GM12878 (cell line): ENCODE results near the gene KLB. TPM values are rescaled to one million over a fixed set of nuclear protein-coding genes. Genes with fewer than 3 reads are reported as not detected.

Source experiments
- ATAC-seq: fragments of 200-7000 bp; cut with Tn5 transposase; 3 replicates; pipeline ENCODE4 v1.9.1; 2020; ENCODE audit warnings: mild to moderate bottlenecking, moderate library complexity
- BruUV-seq: library from RNA; stranded (reverse); fragments of 400-500 nt; replicated peaks from 2 replicates; lab custom pipeline; 2021; lab: Mats Ljungman, UMichigan
- CTCF ChIA-PET: fragments of 300-600 bp; sonication (Branson Sonifier 250); formaldehyde crosslinking; extraction: SDS; loops from one replicate; lab custom pipeline; 2021; ENCODE audit warnings: inconsistent platforms; lab: Yijun Ruan, JAX
- POLR2A ChIA-PET: fragments of 350-600 bp; formaldehyde crosslinking; extraction: SDS; loops from one replicate; lab custom pipeline; 2021; ENCODE audit warnings: inconsistent platforms; lab: Charles Lee
- RAD21 ChIA-PET: fragments of 300-600 bp; sonication (Branson Sonifier 250); formaldehyde crosslinking; loops from one replicate; lab custom pipeline; 2023; ENCODE audit warnings: antibody characterized with exemption; ENCODE audit not compliant: unreplicated experiment; lab: Charles Lee
- SMC1A ChIA-PET: fragments of 300-600 bp; sonication (Branson Sonifier 250); formaldehyde crosslinking; loops from one replicate; lab custom pipeline; 2023; ENCODE audit not compliant: unreplicated experiment, uncharacterized antibody; lab: Charles Lee
- DNase-seq: peaks from one replicate; pipeline ENCODE4 v3.0.0-alpha.2; 2011; ENCODE audit warnings: low read depth, low spot score
- FAIRE-seq: peaks from 3 replicates; lab custom pipeline; 2011; peaks lifted over from hg19 to GRCh38; lab: Jason Lieb, UNC
- H2AFZ ChIP-seq: 2 replicates; pipeline ENCODE4 v1.6.0; 2011; ENCODE audit warnings: low read depth, low read length, control low read depth; ENCODE audit not compliant: control insufficient read depth
- H3K27ac ChIP-seq: 2 replicates; pipeline ENCODE4 v1.5.1; 2011; ENCODE audit warnings: control low read depth; ENCODE audit not compliant: control insufficient read depth, insufficient read depth
- H3K27me3 ChIP-seq, 2 experiments: replicated peaks in 1 of 2; 2 replicates each; pipeline versions ENCODE4 v1.6.0 to v1.6.1; 2011; ENCODE audit warnings: low read length in 1 of 2; ENCODE audit not compliant: control insufficient read depth in 2 of 2, insufficient read depth in 2 of 2
- H3K36me3 ChIP-seq, 2 experiments: 2 replicates each; pipeline ENCODE4 v1.5.1; 2011; ENCODE audit warnings: low read length in 1 of 2; ENCODE audit not compliant: control insufficient read depth in 2 of 2, insufficient read depth in 2 of 2
- H3K4me1 ChIP-seq: 2 replicates; pipeline ENCODE4 v1.6.1; 2011; ENCODE audit warnings: mild to moderate bottlenecking, low read length, moderate library complexity, mixed read lengths; ENCODE audit not compliant: control insufficient read depth, insufficient read depth
- H3K4me2 ChIP-seq: 2 replicates; pipeline ENCODE4 v1.6.0; 2011; ENCODE audit warnings: control low read depth; ENCODE audit not compliant: control insufficient read depth, insufficient read depth
- H3K4me3 ChIP-seq: fragments of 200-600 bp; sonication (generic); 2 replicates; pipeline ENCODE4 v1.5.1; 2016
- H3K79me2 ChIP-seq: 2 replicates; pipeline ENCODE4 v1.6.0; 2011; ENCODE audit warnings: low read length; ENCODE audit not compliant: control insufficient read depth, insufficient read depth
- H3K9ac ChIP-seq: 2 replicates; pipeline ENCODE4 v1.8.0; 2011; ENCODE audit warnings: low read length, control low read depth, mixed read lengths; ENCODE audit not compliant: control insufficient read depth, insufficient read depth
- H3K9me3 ChIP-seq: replicated peaks from 3 replicates; pipeline ENCODE4 v1.5.1; 2011; ENCODE audit warnings: mild to moderate bottlenecking, low read length; ENCODE audit not compliant: control insufficient read depth, insufficient read depth
- H4K20me1 ChIP-seq: 2 replicates; pipeline ENCODE4 v1.6.0; 2011; ENCODE audit not compliant: control insufficient read depth, insufficient read depth
- BRCA1 ChIP-seq: IDR thresholded peaks from 2 replicates; pipeline ENCODE4 v1.6.1; 2011; ENCODE audit warnings: low read depth, low read length, improper control_type of control experiment
- HDGF ChIP-seq: fragments of 450-650 bp; IDR thresholded peaks from 2 replicates; pipeline ENCODE4 v1.6.1; 2016; ENCODE audit warnings: antibody characterized with exemption
- MTA2 ChIP-seq: fragments of 450-650 bp; IDR thresholded peaks from 2 replicates; pipeline ENCODE4 v1.6.1; 2016; ENCODE audit warnings: low read depth, mild to moderate bottlenecking, moderate library complexity
- MYC ChIP-seq: IDR thresholded peaks from 2 replicates; pipeline ENCODE4 v1.6.1; 2011; ENCODE audit warnings: mild to moderate bottlenecking, low read length, moderate library complexity, inconsistent platforms; ENCODE audit not compliant: insufficient read depth, insufficient replicate concordance, insufficient read length, severe bottlenecking
- NFXL1 ChIP-seq: fragments of 450-650 bp; IDR thresholded peaks from 2 replicates; pipeline ENCODE4 v1.6.1; 2017; ENCODE audit warnings: antibody characterized with exemption, mild to moderate bottlenecking, borderline replicate concordance
- NR2C2 ChIP-seq: IDR thresholded peaks from 2 replicates; pipeline ENCODE4 v1.6.1; 2011; ENCODE audit warnings: borderline replicate concordance, low read depth; ENCODE audit not compliant: control insufficient read depth, insufficient read length
- PAX8 ChIP-seq: fragments of 450-650 bp; IDR thresholded peaks from 2 replicates; pipeline ENCODE4 v1.6.1; 2017; ENCODE audit warnings: mild to moderate bottlenecking, moderate library complexity
- PML ChIP-seq: IDR thresholded peaks from 2 replicates; pipeline ENCODE4 v1.6.1; 2012; ENCODE audit warnings: low read length, inconsistent platforms
- POLR2AphosphoS5 ChIP-seq: IDR thresholded peaks from 2 replicates; pipeline ENCODE4 v1.6.1; 2011; ENCODE audit warnings: mild to moderate bottlenecking, low read length, inconsistent platforms
- SREBF1 ChIP-seq: IDR thresholded peaks from 2 replicates; pipeline ENCODE4 v1.6.1; 2012; ENCODE audit warnings: mild to moderate bottlenecking, low read length
- TCF7 ChIP-seq: IDR thresholded peaks from 2 replicates; pipeline ENCODE4 v1.6.1; 2014; ENCODE audit warnings: antibody characterized with exemption, borderline replicate concordance
- ZNF384 ChIP-seq: IDR thresholded peaks from 2 replicates; pipeline ENCODE4 v1.6.1; 2012; ENCODE audit warnings: low read depth, mild to moderate bottlenecking, low read length, improper control_type of control experiment, borderline replicate concordance
- WGBS: methylation state at CpG from one replicate; pipeline ENCODE4 v1.1.6; 2016; ENCODE audit warnings: low lambda C conversion rate; ENCODE audit not compliant: insufficient replicate concordance, insufficient coverage; ENCODE audit errors: missing lambda C conversion rate; 5-methylcytosine and 5-hydroxymethylcytosine counted together
- in situ Hi-C: fragments of 300-500 bp; cut with MboI; formaldehyde crosslinking; loops from 9 replicates; pipeline ENCODE4 v1.14.3; 2018; ENCODE audit warnings: mixed read lengths
- intact Hi-C: fragments of 100-400 bp; cut with micrococcal nuclease; formaldehyde crosslinking; loops from one replicate; pipeline ENCODE4 v1.14.2; 2022; ENCODE audit not compliant: unreplicated experiment
- polyA plus RNA-seq, 11 experiments: library from polyadenylated mRNA; depleted of rRNA in 4 of 11; unstranded in 6 of 11; stranded (reverse) in 5 of 11; fragments of >200 nt; fragmentation: Nextera tagmentation in 4 of 11; fragmentation: Illumina TruSeq in 1 of 11; extraction: Ambion mirVana in 4 of 11; extraction: Trizol in 1 of 11; gene quantifications; 1 replicate in 1 of 11; 2 replicates in 10 of 11; pipeline versions ENCODE4 v1.2.1 to v1.2.3, GENCODE V29; 2011 to 2016; ENCODE audit warnings: inconsistent platforms in 2 of 11, missing spikeins in 2 of 11, low read depth in 1 of 11
- total RNA-seq, 4 experiments: library from RNA; depleted of rRNA in 3 of 4; stranded (reverse); fragments of >200 nt in 3 of 4; fragmentation: Illumina TruSeq in 1 of 4; extraction: Trizol in 1 of 4; gene quantifications; 2 replicates each; pipeline versions ENCODE4 v1.2.1 to v1.2.3, GENCODE V29; 2013 to 2021
- TF ChIP-seq, protein P1 (sequence below): IDR thresholded peaks from 2 replicates; pipeline ENCODE4 v1.6.1; 2011; ENCODE audit warnings: mild to moderate bottlenecking, low read depth, low read length, moderate library complexity; ENCODE audit not compliant: insufficient replicate concordance

The KLB gene
- total and polyA plus RNA-seq, 10 of the 15 experiments (the other 5 are each of a cell fraction or from before 2014, with no cell fraction given) = under 0.01 to 0.13 (median 0.04) TPM; not detected in 1

DNA sequence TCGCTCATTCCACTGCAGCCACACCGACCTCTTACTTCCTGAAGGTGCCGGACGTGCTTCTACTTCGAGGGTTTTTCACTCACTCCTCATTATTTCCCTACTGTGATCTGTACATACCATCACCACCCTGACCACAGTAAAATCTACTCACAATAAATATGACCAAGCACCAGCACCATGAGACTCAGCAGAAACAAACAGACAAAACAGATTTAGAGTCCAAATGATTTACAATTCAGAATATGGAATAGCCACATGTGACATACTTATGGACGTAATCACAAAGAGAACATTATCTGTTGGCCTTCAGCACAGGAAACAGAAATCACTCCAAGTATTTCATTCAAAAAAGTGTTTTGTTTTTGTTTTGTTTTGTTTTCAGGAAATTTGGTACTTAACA is 16.1 kb upstream of the KLB start:
- in situ Hi-C loops = no loop called here
- no peak overlapping the region for H3K27ac ChIP-seq
- FAIRE-seq = no peak
- no peaks in the 10 kb centered on the region for H3K79me2 ChIP-seq
- BruUV-seq = no TSS peak
- no peak overlapping the region for H3K4me3 ChIP-seq
- SMC1A ChIA-PET = no interaction called here
- no peaks in the 10 kb centered on the region for H4K20me1 ChIP-seq
- no peak for DNase-seq
- intact Hi-C loops = no loop called here
- 41% methylated on average over 6 of the region's 6 CpGs for WGBS
- CTCF ChIA-PET = no interaction called here
- H3K9me3 ChIP-seq = no peaks in the 10 kb centered on the region
- TF ChIP-seq BRCA1 (no peak), PML (no peak), HDGF (no peak), TCF7 (no peak), POLR2AphosphoS5 (no peak), ZNF384 (no peak), PAX8 (no peak), SREBF1 (no peak), MTA2 (no peak), NFXL1 (no peak), MYC (no peak), NR2C2 (no peak)
- TF ChIP-seq, protein P1, sequence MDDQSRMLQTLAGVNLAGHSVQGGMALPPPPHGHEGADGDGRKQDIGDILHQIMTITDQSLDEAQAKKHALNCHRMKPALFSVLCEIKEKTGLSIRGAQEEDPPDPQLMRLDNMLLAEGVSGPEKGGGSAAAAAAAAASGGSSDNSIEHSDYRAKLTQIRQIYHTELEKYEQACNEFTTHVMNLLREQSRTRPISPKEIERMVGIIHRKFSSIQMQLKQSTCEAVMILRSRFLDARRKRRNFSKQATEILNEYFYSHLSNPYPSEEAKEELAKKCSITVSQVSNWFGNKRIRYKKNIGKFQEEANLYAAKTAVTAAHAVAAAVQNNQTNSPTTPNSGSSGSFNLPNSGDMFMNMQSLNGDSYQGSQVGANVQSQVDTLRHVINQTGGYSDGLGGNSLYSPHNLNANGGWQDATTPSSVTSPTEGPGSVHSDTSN = no peak
- POLR2A ChIA-PET = interaction anchor here (0.7 kb wide), 1 partner anchor 190 kb away, joined by 3 read pairs; no protein-coding TSS in a partner anchor
- RAD21 ChIA-PET = no interaction called here
- no peaks in the 10 kb centered on the region for H3K27me3 ChIP-seq
- no peak overlapping the region for H3K4me2 ChIP-seq
- ATAC-seq = no peak
- H3K4me1 ChIP-seq = no peaks in the 10 kb centered on the region
- no peak overlapping the region for H3K9ac ChIP-seq
- H3K36me3 ChIP-seq = no peaks in the 10 kb centered on the region
- no peak overlapping the region for H2AFZ ChIP-seq
